ENCODE results near the gene MYOCD. TPM values are rescaled to one million over a fixed set of nuclear protein-coding genes. Genes with fewer than 3 reads are reported as not detected.

MYOCD gene
- total RNA-seq, 1 experiment from 2014 or later, result not detected

DNA sequence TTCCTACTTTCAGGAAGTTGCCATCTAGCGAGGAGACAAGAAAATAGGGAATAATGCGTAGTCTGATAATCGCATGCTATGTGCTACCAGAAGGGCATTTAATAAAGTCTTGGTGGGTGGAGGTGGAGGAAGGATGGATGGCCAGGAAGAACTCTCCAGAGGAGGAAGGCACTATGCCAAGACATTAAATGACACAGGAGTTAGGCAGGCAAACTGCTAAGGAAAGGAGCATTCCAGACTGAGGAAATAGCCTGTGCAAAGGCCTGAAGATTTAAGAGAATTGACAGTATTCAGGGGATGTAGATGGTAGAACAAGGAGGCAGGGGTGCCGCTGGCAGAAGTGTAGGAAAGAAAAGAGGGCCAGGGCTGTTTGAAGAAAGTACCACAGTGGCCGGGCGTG, 104.3 kb downstream of the MYOCD start:
- Histone ChIP-seq H3K4me3 (replicated peaks in 1 of 2; ENCODE audit: low read depth in 1 of 2, low read length in 2 of 2) (no peak overlapping the region), H3K27me3 (ENCODE audit: insufficient read depth, low read length) (peaks cover 56% of the 10 kb centered on the region), H3K4me1 (ENCODE audit: control insufficient read depth in 1 of 2, insufficient read depth in 2 of 2, low read length in 2 of 2) (peaks cover 0 to 6% of the 10 kb centered on the region in 2 experiments; a peak in 1 of 4 replicates), H3K9ac (ENCODE audit: low read length) (no peak overlapping the region), H3K79me2 (ENCODE audit: insufficient read depth, low read length) (no peaks in the 10 kb centered on the region), H3K36me3 (ENCODE audit: control insufficient read depth in 1 of 2, insufficient read depth in 2 of 2, low read length in 2 of 2) (no peaks in the 10 kb centered on the region), H4K20me1 (ENCODE audit: insufficient read depth) (no peaks in the 10 kb centered on the region), H3K4me2 (ENCODE audit: low read length) (no peak overlapping the region), H3K9me3 (ENCODE audit: control insufficient read depth in 1 of 2, insufficient read depth in 1 of 2, low read depth in 1 of 2, low read length in 2 of 2) (no peaks in the 10 kb centered on the region), H2AFZ (ENCODE audit: low read depth, low read length, poor library complexity, severe bottlenecking) (no peak overlapping the region), H3K27ac (ENCODE audit: low read depth, low read length) (no peak overlapping the region), H3K9me2 (ENCODE audit: insufficient read depth) (no peaks in the 10 kb centered on the region)
- RAD21 ChIA-PET (ENCODE audit: low non-redundant PET in 1 of 2, low total read pairs in 2 of 2, uncharacterized antibody in 2 of 2, unreplicated experiment in 2 of 2), result no interaction called here
- TF ChIP-seq ZFX (IDR thresholded peaks at IDR 0.05) (no peak), EZH2 (IDR thresholded peaks at IDR 0.05) (no peak), RAD21 (IDR thresholded peaks at IDR 0.05; ENCODE audit: low read depth) (no peak), JUND (IDR thresholded peaks at IDR 0.05) (no peak), SIN3A (IDR thresholded peaks at IDR 0.05; ENCODE audit: low read depth) (no peak), CBX3 (IDR thresholded peaks at IDR 0.05; ENCODE audit: low read depth) (no peak), ELF1 (IDR thresholded peaks at IDR 0.05; ENCODE audit: borderline replicate concordance, low read depth) (no peak)
- TF ChIP-seq, protein P1, sequence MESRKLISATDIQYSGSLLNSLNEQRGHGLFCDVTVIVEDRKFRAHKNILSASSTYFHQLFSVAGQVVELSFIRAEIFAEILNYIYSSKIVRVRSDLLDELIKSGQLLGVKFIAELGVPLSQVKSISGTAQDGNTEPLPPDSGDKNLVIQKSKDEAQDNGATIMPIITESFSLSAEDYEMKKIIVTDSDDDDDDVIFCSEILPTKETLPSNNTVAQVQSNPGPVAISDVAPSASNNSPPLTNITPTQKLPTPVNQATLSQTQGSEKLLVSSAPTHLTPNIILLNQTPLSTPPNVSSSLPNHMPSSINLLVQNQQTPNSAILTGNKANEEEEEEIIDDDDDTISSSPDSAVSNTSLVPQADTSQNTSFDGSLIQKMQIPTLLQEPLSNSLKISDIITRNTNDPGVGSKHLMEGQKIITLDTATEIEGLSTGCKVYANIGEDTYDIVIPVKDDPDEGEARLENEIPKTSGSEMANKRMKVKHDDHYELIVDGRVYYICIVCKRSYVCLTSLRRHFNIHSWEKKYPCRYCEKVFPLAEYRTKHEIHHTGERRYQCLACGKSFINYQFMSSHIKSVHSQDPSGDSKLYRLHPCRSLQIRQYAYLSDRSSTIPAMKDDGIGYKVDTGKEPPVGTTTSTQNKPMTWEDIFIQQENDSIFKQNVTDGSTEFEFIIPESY (IDR thresholded peaks at IDR 0.05; ENCODE audit: extremely low read depth, insufficient replicate concordance, low read length), result no peak
- TF ChIP-seq, protein P2, sequence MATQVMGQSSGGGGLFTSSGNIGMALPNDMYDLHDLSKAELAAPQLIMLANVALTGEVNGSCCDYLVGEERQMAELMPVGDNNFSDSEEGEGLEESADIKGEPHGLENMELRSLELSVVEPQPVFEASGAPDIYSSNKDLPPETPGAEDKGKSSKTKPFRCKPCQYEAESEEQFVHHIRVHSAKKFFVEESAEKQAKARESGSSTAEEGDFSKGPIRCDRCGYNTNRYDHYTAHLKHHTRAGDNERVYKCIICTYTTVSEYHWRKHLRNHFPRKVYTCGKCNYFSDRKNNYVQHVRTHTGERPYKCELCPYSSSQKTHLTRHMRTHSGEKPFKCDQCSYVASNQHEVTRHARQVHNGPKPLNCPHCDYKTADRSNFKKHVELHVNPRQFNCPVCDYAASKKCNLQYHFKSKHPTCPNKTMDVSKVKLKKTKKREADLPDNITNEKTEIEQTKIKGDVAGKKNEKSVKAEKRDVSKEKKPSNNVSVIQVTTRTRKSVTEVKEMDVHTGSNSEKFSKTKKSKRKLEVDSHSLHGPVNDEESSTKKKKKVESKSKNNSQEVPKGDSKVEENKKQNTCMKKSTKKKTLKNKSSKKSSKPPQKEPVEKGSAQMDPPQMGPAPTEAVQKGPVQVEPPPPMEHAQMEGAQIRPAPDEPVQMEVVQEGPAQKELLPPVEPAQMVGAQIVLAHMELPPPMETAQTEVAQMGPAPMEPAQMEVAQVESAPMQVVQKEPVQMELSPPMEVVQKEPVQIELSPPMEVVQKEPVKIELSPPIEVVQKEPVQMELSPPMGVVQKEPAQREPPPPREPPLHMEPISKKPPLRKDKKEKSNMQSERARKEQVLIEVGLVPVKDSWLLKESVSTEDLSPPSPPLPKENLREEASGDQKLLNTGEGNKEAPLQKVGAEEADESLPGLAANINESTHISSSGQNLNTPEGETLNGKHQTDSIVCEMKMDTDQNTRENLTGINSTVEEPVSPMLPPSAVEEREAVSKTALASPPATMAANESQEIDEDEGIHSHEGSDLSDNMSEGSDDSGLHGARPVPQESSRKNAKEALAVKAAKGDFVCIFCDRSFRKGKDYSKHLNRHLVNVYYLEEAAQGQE (IDR thresholded peaks at IDR 0.05; ENCODE audit: low read depth), result no peak
- DNase-seq (ENCODE audit: low read depth, low spot score) (no peak), ATAC-seq (no peak)
- CTCF ChIA-PET, result no interaction called here
- no TSS peak for BruUV-seq (replicated peaks)
- intact Hi-C loops (cut with micrococcal nuclease), result no loop called here
- POLR2A ChIA-PET, result no interaction called here
